HepG2 (cell line): Measurements from ENCODE around the gene ADIPOR1. TPM values are rescaled to one million over a fixed set of nuclear protein-coding genes. Genes with fewer than 3 reads are reported as not detected.
A peak's percentile ranks its signal among the peaks of the same experiment; 100 is the strongest.

Experiments
- ARNT2 ChIP-seq: sonication (generic); formaldehyde crosslinking; IDR thresholded peaks from 2 replicates; pipeline ENCODE4 v1.8.0; 2022; ENCODE audit warnings: mild to moderate bottlenecking, low read depth, missing genetic modification reagents, moderate library complexity
- FIP1L1 ChIP-seq: fragments of 200-400 bp; formaldehyde crosslinking; IDR thresholded peaks from 2 replicates; pipeline ENCODE4 v1.6.1; 2018; ENCODE audit warnings: low read depth, mild to moderate bottlenecking, low read length, moderate library complexity, borderline replicate concordance; ENCODE audit not compliant: insufficient read depth
- PAF1 ChIP-seq: IDR thresholded peaks from 2 replicates; pipeline ENCODE4 v1.6.1; 2016; ENCODE audit warnings: missing genetic modification reagents, missing compliant biosample characterization
- TBX3 ChIP-seq: fragments of 450-650 bp; IDR thresholded peaks from 2 replicates; pipeline ENCODE4 v1.6.1; 2017; ENCODE audit warnings: antibody characterized with exemption, mild to moderate bottlenecking, inconsistent platforms, borderline replicate concordance
- YEATS4 ChIP-seq: sonication (generic); formaldehyde crosslinking; IDR thresholded peaks from 2 replicates; pipeline ENCODE4 v1.4.0; 2020; ENCODE audit warnings: missing genetic modification reagents, borderline replicate concordance
- ZBTB7A ChIP-seq: sonication (generic); formaldehyde crosslinking; IDR thresholded peaks from 2 replicates; pipeline ENCODE4 v1.8.0; 2022; ENCODE audit warnings: mild to moderate bottlenecking, missing genetic modification reagents
- ZNF225 ChIP-seq: sonication (generic); formaldehyde crosslinking; IDR thresholded peaks from 2 replicates; pipeline ENCODE4 v1.4.0; 2020; ENCODE audit warnings: mild to moderate bottlenecking, missing genetic modification reagents
- ZNF768 ChIP-seq: sonication (generic); formaldehyde crosslinking; IDR thresholded peaks from 2 replicates; pipeline ENCODE4 v1.4.0; 2020; ENCODE audit warnings: missing genetic modification reagents
- polyA plus RNA-seq, 8 experiments: library from polyadenylated mRNA; depleted of rRNA in 3 of 8; stranded (reverse) in 7 of 8; unstranded in 1 of 8; fragments of >200 nt; fragmentation: Illumina TruSeq in 4 of 8; extraction: Trizol in 4 of 8; gene quantifications; 2 replicates each; pipeline versions ENCODE4 v1.2.1 to v1.2.3, GENCODE V29; 2011 to 2016; ENCODE audit warnings: low read depth in 4 of 8, missing spikeins in 1 of 8, mixed read lengths in 1 of 8; ENCODE audit not compliant: insufficient read depth in 1 of 8
- total RNA-seq, 5 experiments: library from RNA; depleted of rRNA; stranded (reverse); fragments of >200 nt; fragmentation: Illumina TruSeq; extraction: Trizol; gene quantifications; 2 replicates each; pipeline ENCODE4 v1.2.3, GENCODE V29; 2016; ENCODE audit warnings: low read depth in 1 of 5
- TF ChIP-seq, protein P1 (sequence below), 2 experiments: IDR thresholded peaks; 2 replicates each; pipeline ENCODE4 v1.6.1; 2011 to 2012; ENCODE audit warnings: low read length in 2 of 2, borderline replicate concordance in 1 of 2, low read depth in 1 of 2, mild to moderate bottlenecking in 1 of 2, moderate library complexity in 1 of 2
- TF ChIP-seq, protein P2 (sequence below): IDR thresholded peaks from 2 replicates; pipeline ENCODE4 v1.6.1; 2016; ENCODE audit warnings: low read depth, missing genetic modification reagents, missing compliant biosample characterization
- TF ChIP-seq, protein P3 (sequence below): sonication (generic); formaldehyde crosslinking; IDR thresholded peaks from 2 replicates; pipeline ENCODE4 v1.8.0; 2022; ENCODE audit warnings: mild to moderate bottlenecking, missing genetic modification reagents
- TF ChIP-seq, protein P4 (sequence below): sonication (generic); formaldehyde crosslinking; IDR thresholded peaks from 2 replicates; pipeline ENCODE4 v1.4.0; 2020; ENCODE audit warnings: missing genetic modification reagents
- TF ChIP-seq, protein P5 (sequence below): sonication (generic); formaldehyde crosslinking; IDR thresholded peaks from 2 replicates; pipeline ENCODE4 v1.4.0; 2020; ENCODE audit warnings: missing genetic modification reagents

The ADIPOR1 gene
- total and polyA plus RNA-seq, 2 of the 13 experiments (the other 11 are each of a cell fraction or from before 2014, with no cell fraction given) = 60.0 to 141 TPM

DNA sequence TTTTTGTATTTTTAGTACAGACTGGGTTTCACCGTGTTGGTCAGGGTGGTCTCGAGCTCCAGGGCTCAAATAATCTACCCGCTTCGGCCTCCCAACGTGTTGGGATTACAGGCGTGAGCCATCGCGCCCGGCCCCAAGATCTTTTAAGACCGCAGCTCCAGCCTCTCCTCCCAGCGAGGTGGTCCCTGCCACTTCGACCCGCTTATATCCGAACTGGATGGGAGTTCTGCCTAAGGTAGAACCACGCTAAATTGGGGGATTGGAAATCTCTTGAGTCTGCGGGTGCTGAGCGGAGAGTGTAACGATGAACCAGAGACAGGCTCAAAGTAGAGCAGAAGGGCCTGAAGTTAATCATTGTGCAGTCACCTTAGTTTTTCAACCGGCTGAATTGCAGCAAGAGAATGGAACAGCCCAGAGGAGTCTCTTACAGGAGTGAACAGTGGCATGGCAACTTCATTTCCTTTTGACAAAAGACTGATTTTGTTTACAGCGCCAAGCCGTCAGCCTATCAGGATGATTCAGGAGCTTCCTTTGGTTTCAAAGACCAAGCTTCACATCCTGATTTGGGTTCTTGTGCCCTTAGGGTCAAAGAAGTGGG is 9.7 kb upstream of the ADIPOR1 start (continued):
- TF ChIP-seq, protein P1, sequence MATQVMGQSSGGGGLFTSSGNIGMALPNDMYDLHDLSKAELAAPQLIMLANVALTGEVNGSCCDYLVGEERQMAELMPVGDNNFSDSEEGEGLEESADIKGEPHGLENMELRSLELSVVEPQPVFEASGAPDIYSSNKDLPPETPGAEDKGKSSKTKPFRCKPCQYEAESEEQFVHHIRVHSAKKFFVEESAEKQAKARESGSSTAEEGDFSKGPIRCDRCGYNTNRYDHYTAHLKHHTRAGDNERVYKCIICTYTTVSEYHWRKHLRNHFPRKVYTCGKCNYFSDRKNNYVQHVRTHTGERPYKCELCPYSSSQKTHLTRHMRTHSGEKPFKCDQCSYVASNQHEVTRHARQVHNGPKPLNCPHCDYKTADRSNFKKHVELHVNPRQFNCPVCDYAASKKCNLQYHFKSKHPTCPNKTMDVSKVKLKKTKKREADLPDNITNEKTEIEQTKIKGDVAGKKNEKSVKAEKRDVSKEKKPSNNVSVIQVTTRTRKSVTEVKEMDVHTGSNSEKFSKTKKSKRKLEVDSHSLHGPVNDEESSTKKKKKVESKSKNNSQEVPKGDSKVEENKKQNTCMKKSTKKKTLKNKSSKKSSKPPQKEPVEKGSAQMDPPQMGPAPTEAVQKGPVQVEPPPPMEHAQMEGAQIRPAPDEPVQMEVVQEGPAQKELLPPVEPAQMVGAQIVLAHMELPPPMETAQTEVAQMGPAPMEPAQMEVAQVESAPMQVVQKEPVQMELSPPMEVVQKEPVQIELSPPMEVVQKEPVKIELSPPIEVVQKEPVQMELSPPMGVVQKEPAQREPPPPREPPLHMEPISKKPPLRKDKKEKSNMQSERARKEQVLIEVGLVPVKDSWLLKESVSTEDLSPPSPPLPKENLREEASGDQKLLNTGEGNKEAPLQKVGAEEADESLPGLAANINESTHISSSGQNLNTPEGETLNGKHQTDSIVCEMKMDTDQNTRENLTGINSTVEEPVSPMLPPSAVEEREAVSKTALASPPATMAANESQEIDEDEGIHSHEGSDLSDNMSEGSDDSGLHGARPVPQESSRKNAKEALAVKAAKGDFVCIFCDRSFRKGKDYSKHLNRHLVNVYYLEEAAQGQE (IDR thresholded peaks at IDR 0.05; ENCODE audit: borderline replicate concordance in 1 of 2, low read depth in 1 of 2, low read length in 2 of 2) = no peak
- no peak for TF ChIP-seq ZBTB7A (CRISPR knock-in tag)
- no peak for TF ChIP-seq TBX3
- TF ChIP-seq, protein P2, sequence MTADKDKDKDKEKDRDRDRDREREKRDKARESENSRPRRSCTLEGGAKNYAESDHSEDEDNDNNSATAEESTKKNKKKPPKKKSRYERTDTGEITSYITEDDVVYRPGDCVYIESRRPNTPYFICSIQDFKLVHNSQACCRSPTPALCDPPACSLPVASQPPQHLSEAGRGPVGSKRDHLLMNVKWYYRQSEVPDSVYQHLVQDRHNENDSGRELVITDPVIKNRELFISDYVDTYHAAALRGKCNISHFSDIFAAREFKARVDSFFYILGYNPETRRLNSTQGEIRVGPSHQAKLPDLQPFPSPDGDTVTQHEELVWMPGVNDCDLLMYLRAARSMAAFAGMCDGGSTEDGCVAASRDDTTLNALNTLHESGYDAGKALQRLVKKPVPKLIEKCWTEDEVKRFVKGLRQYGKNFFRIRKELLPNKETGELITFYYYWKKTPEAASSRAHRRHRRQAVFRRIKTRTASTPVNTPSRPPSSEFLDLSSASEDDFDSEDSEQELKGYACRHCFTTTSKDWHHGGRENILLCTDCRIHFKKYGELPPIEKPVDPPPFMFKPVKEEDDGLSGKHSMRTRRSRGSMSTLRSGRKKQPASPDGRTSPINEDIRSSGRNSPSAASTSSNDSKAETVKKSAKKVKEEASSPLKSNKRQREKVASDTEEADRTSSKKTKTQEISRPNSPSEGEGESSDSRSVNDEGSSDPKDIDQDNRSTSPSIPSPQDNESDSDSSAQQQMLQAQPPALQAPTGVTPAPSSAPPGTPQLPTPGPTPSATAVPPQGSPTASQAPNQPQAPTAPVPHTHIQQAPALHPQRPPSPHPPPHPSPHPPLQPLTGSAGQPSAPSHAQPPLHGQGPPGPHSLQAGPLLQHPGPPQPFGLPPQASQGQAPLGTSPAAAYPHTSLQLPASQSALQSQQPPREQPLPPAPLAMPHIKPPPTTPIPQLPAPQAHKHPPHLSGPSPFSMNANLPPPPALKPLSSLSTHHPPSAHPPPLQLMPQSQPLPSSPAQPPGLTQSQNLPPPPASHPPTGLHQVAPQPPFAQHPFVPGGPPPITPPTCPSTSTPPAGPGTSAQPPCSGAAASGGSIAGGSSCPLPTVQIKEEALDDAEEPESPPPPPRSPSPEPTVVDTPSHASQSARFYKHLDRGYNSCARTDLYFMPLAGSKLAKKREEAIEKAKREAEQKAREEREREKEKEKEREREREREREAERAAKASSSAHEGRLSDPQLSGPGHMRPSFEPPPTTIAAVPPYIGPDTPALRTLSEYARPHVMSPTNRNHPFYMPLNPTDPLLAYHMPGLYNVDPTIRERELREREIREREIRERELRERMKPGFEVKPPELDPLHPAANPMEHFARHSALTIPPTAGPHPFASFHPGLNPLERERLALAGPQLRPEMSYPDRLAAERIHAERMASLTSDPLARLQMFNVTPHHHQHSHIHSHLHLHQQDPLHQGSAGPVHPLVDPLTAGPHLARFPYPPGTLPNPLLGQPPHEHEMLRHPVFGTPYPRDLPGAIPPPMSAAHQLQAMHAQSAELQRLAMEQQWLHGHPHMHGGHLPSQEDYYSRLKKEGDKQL = no peak
- TF ChIP-seq FIP1L1 = no peak
- TF ChIP-seq, protein P3, sequence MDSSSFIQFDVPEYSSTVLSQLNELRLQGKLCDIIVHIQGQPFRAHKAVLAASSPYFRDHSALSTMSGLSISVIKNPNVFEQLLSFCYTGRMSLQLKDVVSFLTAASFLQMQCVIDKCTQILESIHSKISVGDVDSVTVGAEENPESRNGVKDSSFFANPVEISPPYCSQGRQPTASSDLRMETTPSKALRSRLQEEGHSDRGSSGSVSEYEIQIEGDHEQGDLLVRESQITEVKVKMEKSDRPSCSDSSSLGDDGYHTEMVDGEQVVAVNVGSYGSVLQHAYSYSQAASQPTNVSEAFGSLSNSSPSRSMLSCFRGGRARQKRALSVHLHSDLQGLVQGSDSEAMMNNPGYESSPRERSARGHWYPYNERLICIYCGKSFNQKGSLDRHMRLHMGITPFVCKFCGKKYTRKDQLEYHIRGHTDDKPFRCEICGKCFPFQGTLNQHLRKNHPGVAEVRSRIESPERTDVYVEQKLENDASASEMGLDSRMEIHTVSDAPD (CRISPR knock-in tag) = 0 out of 2 replicates have a peak, but pooled peaks have one; percentile 27
- no peak for TF ChIP-seq PAF1 (CRISPR knock-in tag)
- TF ChIP-seq, protein P4, sequence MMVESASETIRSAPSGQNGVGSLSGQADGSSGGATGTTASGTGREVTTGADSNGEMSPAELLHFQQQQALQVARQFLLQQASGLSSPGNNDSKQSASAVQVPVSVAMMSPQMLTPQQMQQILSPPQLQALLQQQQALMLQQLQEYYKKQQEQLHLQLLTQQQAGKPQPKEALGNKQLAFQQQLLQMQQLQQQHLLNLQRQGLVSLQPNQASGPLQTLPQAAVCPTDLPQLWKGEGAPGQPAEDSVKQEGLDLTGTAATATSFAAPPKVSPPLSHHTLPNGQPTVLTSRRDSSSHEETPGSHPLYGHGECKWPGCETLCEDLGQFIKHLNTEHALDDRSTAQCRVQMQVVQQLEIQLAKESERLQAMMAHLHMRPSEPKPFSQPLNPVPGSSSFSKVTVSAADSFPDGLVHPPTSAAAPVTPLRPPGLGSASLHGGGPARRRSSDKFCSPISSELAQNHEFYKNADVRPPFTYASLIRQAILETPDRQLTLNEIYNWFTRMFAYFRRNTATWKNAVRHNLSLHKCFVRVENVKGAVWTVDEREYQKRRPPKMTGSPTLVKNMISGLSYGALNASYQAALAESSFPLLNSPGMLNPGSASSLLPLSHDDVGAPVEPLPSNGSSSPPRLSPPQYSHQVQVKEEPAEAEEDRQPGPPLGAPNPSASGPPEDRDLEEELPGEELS (CRISPR knock-in tag) = no peak
- no peak for TF ChIP-seq ZNF225 (CRISPR knock-in tag)
- TF ChIP-seq ZNF768 = no peak
- TF ChIP-seq, protein P5, sequence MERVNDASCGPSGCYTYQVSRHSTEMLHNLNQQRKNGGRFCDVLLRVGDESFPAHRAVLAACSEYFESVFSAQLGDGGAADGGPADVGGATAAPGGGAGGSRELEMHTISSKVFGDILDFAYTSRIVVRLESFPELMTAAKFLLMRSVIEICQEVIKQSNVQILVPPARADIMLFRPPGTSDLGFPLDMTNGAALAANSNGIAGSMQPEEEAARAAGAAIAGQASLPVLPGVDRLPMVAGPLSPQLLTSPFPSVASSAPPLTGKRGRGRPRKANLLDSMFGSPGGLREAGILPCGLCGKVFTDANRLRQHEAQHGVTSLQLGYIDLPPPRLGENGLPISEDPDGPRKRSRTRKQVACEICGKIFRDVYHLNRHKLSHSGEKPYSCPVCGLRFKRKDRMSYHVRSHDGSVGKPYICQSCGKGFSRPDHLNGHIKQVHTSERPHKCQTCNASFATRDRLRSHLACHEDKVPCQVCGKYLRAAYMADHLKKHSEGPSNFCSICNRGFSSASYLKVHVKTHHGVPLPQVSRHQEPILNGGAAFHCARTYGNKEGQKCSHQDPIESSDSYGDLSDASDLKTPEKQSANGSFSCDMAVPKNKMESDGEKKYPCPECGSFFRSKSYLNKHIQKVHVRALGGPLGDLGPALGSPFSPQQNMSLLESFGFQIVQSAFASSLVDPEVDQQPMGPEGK = no peak
- TF ChIP-seq YEATS4 (CRISPR knock-in tag) = peak; percentile 32; the same call in 1 of the 2 replicates
- TF ChIP-seq ARNT2 (CRISPR knock-in tag) = no peak
